ENCODE data around the gene TTLL4. TPM values are rescaled to one million over a fixed set of nuclear protein-coding genes. Genes with fewer than 3 reads are reported as not detected.
"Not testable (repeated sequence)": the region's sequence is repeated elsewhere in the genome, so short reads cannot be mapped to it uniquely, and the experiment has no call there.

Gene TTLL4
- polyA plus RNA-seq, 2 donors: 11.5 to 20.0 TPM

DNA sequence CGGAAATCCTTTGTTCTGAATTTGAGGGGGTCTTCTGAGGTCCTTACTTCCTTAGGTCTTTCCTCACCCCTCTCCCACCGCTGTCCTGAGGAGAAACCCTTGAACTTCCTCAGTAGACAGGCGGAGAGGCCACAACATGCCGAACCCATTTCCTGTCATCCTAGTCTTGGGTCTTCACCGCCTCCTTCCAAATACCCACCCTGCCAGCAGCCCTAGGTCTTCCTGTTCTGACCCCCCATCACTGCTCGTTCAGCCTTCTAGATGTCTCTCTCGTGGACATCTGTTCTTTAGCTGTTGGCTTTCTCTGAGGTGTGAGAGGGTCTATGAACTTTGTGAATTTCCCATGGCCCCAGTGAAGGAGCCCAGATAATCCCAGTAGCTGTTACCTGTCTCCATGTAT lies 44.1 kb downstream of the TTLL4 start:
- Histone ChIP-seq H3K9me3 (ENCODE audit: control insufficient read depth in 2 of 2, insufficient read depth in 1 of 2, low read depth in 1 of 2, low read length in 1 of 2) (no peaks in the 10 kb centered on the region), H3K36me3 (ENCODE audit: control insufficient read depth in 2 of 2, insufficient read depth in 2 of 2, low read length in 1 of 2) (peaks cover 26 to 40% of the 10 kb centered on the region in 2 donors), H3K4me3 (ENCODE audit: low read depth in 1 of 2, low read length in 2 of 2) (no peak overlapping the region), H3K27me3 (ENCODE audit: control insufficient read depth in 1 of 2, insufficient read depth in 2 of 2, low read length in 2 of 2) (no peaks in the 10 kb centered on the region), H3K4me1 (ENCODE audit: control insufficient read depth in 2 of 2, insufficient read depth in 2 of 2, low read length in 1 of 2) (no peaks in the 10 kb centered on the region), H3K27ac (ENCODE audit: low read depth in 2 of 2, low read length in 1 of 2) (no peak overlapping the region)
- 93 to 94% methylated on average over 7 of the region's 7 CpGs for WGBS, 2 donors

DNA sequence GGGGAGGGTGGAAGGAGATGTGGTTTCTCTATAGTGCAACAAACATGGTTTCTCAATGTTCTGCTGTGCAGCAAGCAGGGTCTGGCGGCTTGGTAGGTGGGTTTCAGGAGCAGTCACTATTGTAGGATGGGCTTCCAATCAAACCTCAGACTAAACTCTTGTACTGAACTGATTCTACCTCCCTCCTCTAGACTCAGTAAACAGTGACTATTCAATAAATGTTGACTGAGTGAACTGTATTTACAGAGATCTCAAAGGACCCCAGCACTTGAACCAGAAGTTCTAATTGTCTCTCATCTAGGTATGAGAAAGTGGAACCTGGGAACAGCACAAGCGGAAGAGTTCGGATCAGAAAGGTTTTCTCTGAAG lies 44.5 kb downstream of the TTLL4 start:
- Histone ChIP-seq H3K4me1 (ENCODE audit: control insufficient read depth in 2 of 2, insufficient read depth in 2 of 2, low read length in 1 of 2) (no peaks in the 10 kb centered on the region), H3K36me3 (ENCODE audit: control insufficient read depth in 2 of 2, insufficient read depth in 2 of 2, low read length in 1 of 2) (peaks cover 26 to 36% of the 10 kb centered on the region in 2 donors)
- 98 to 99% methylated on average over 3 of the region's 3 CpGs for WGBS, 2 donors

DNA sequence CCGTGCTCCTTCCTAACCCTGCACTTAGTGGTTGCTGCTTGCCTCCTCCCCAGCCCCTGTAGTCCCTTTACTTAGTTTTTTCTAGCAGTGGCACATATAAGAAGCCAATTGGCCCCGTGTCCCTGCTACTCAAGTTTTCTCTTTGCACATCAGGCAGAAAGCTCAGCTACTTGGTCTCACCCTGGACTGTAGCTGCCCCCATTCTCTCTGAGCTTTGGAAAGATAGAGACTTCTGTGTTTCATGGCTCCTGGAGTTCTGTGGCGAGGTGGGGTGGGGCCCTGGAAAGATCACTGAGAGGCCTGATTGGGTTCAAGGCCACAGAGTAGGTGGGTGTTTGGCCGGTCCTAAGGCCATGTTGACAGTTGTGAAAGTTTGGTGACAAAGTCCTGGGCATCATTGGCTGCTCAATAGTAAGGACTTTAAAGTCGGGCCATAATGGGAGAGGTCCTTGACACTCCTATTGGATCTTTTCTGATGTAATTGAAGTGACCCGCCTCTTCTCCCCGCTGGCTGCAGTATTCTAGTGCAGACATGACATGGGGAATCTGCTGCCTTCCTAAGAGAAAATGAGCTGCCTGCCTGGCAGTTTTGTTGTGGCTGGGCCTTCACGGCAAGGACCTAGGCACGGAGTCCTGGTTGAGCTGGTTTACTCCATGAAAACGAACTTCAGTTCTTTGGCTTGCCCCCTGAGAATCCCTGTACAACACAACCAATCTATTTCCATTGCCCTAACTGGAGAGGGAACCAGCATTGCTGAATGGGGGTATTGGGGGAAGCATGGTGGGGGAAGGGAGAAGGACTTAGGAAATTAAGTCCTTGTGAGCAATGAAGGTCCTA lies 45.2 kb downstream of the TTLL4 start:
- no peaks in the 10 kb centered on the region for H3K9me3 ChIP-seq (ENCODE audit: control insufficient read depth in 2 of 2, insufficient read depth in 1 of 2, low read depth in 1 of 2, low read length in 1 of 2)
- no peaks in the 10 kb centered on the region for H3K4me1 ChIP-seq (ENCODE audit: control insufficient read depth in 2 of 2, insufficient read depth in 2 of 2, low read length in 1 of 2)
- H3K36me3 ChIP-seq (ENCODE audit: control insufficient read depth in 2 of 2, insufficient read depth in 2 of 2, low read length in 1 of 2): peaks cover 26 to 31% of the 10 kb centered on the region in 2 donors
- 93 to 94% methylated on average over 10 of the region's 10 CpGs for WGBS, 2 donors
- no peak overlapping the region for H3K27ac ChIP-seq (ENCODE audit: low read depth in 2 of 2, low read length in 1 of 2)
- no peaks in the 10 kb centered on the region for H3K27me3 ChIP-seq (ENCODE audit: control insufficient read depth in 1 of 2, insufficient read depth in 2 of 2, low read length in 2 of 2)
- no peak overlapping the region for H3K4me3 ChIP-seq (ENCODE audit: low read depth in 1 of 2, low read length in 2 of 2)

More for the DNA sequence above, 44.5 kb downstream of the TTLL4 start:
- no peak overlapping the region for H3K4me3 ChIP-seq (ENCODE audit: low read depth in 1 of 2, low read length in 2 of 2)
- no peaks in the 10 kb centered on the region for H3K27me3 ChIP-seq (ENCODE audit: control insufficient read depth in 1 of 2, insufficient read depth in 2 of 2, low read length in 2 of 2)
- H3K27ac ChIP-seq (ENCODE audit: low read depth in 2 of 2, low read length in 1 of 2): no peak overlapping the region
- H3K9me3 ChIP-seq (ENCODE audit: control insufficient read depth in 2 of 2, insufficient read depth in 1 of 2, low read depth in 1 of 2, low read length in 1 of 2): no peaks in the 10 kb centered on the region

DNA sequence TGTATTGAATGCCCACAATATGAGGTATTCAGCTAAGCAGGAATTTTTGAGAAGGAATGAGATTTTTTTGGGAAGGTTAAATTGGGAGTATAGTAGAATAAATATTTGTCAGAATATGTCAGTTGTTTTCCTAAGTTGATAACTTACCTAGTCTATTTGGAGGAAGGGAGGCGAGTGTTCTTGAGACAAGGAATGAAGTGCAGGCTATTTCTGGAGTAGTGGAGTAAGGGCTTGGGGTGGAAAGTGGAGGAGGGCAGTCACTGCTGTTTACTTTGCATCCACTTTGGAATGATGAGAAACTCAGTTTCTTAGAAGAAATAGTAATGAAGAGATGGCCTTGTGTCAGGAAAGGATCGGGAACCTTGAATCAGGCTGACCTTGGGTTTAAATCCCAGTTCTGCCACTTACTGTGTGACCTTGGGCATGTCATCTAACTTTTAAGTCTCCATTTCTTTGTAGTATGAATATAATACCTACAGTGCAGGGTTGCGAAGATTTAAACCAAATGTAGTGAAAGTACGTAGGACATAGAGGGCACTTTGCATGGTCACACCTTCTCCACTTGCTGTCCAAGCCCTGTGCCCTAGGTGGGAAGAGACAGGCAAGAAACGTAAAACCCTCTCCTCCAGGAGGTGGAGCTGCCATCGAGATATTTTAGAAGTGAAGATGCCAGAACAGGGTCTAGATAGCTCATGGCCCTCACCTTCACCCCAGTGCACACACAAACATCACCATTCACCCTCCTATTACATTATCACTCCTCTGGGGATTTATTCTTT lies 46.2 kb downstream of the TTLL4 start:
- 85 to 86% methylated on average over 6 of the region's 6 CpGs for whole genome bisulfite sequencing, 2 donors
- H3K36me3 ChIP-seq (ENCODE audit: control insufficient read depth in 2 of 2, insufficient read depth in 2 of 2, low read length in 1 of 2): peaks cover 20 to 31% of the 10 kb centered on the region in 2 donors

DNA sequence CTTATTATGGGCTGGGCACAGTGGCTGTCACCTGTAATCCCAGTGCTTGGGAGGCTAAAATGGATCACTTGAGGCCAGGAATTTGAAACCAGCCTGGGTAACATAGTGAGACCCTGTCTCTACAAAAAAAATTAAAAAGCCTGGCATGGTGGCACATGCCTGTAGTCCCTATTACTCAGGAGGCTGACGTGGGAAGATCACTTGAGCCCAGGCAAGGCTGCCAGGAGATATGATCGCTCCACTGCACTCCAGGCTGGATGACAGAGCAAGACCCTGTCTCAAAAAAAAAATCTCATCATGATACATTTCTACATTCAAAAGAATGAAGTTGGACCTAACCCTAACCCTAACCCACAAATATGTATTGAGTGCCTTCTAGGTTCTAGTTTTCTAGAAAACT lies 51.2 kb downstream of the TTLL4 start:
- Histone ChIP-seq H3K27ac (ENCODE audit: low read depth in 2 of 2, low read length in 1 of 2) (no peak overlapping the region), H3K9me3 (ENCODE audit: control insufficient read depth in 2 of 2, insufficient read depth in 1 of 2, low read depth in 1 of 2, low read length in 1 of 2) (no peaks in the 10 kb centered on the region), H3K36me3 (ENCODE audit: control insufficient read depth in 2 of 2, insufficient read depth in 2 of 2, low read length in 1 of 2) (no peaks in the 10 kb centered on the region), H3K27me3 (ENCODE audit: control insufficient read depth in 1 of 2, insufficient read depth in 2 of 2, low read length in 2 of 2) (no peaks in the 10 kb centered on the region), H3K4me1 (ENCODE audit: control insufficient read depth in 2 of 2, insufficient read depth in 2 of 2, low read length in 1 of 2) (no peaks in the 10 kb centered on the region), H3K4me3 (ENCODE audit: low read depth in 1 of 2, low read length in 2 of 2) (no peak overlapping the region)
- WGBS, 2 donors: 58 to 61% methylated on average over 2 of the region's 2 CpGs

More for the DNA sequence above, 46.2 kb downstream of the TTLL4 start:
- no peak overlapping the region for H3K27ac ChIP-seq (ENCODE audit: low read depth in 2 of 2, low read length in 1 of 2)
- no peaks in the 10 kb centered on the region for H3K27me3 ChIP-seq (ENCODE audit: control insufficient read depth in 1 of 2, insufficient read depth in 2 of 2, low read length in 2 of 2)
- no peak overlapping the region for H3K4me3 ChIP-seq (ENCODE audit: low read depth in 1 of 2, low read length in 2 of 2)
- no peaks in the 10 kb centered on the region for H3K9me3 ChIP-seq (ENCODE audit: control insufficient read depth in 2 of 2, insufficient read depth in 1 of 2, low read depth in 1 of 2, low read length in 1 of 2)
- no peaks in the 10 kb centered on the region for H3K4me1 ChIP-seq (ENCODE audit: control insufficient read depth in 2 of 2, insufficient read depth in 2 of 2, low read length in 1 of 2)

DNA sequence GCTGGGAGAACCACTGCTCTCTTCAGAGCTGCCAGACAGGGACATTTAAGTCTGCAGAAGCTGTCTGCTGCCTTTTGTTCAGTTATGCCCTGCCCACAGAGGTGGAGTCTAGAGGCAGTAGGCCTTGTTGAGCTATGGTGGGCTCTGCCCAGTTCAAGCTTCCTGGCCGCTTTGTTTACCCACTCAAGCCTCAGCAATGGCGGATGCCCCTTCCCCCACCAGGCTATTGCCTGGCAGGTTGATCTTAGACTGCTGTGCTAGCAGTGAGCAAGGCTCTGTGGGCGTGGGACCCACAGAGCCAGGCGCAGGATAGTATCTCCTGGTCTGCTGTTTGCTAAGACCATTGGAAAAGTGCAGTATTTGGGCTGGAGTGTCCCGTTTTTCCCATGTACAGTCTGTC lies 62.1 kb downstream of the TTLL4 start:
- not testable (repeated sequence) for H3K4me3 ChIP-seq (ENCODE audit: low read depth in 1 of 2, low read length in 2 of 2); H3K36me3 ChIP-seq (ENCODE audit: control insufficient read depth in 2 of 2, insufficient read depth in 2 of 2, low read length in 1 of 2); H3K27ac ChIP-seq (ENCODE audit: low read depth in 2 of 2, low read length in 1 of 2); H3K27me3 ChIP-seq (ENCODE audit: control insufficient read depth in 1 of 2, insufficient read depth in 2 of 2, low read length in 2 of 2); H3K9me3 ChIP-seq (ENCODE audit: control insufficient read depth in 2 of 2, insufficient read depth in 1 of 2, low read depth in 1 of 2, low read length in 1 of 2); H3K4me1 ChIP-seq (ENCODE audit: control insufficient read depth in 2 of 2, insufficient read depth in 2 of 2, low read length in 1 of 2)
- WGBS, 2 donors: 87 to 91% methylated on average over 5 of the region's 5 CpGs

DNA sequence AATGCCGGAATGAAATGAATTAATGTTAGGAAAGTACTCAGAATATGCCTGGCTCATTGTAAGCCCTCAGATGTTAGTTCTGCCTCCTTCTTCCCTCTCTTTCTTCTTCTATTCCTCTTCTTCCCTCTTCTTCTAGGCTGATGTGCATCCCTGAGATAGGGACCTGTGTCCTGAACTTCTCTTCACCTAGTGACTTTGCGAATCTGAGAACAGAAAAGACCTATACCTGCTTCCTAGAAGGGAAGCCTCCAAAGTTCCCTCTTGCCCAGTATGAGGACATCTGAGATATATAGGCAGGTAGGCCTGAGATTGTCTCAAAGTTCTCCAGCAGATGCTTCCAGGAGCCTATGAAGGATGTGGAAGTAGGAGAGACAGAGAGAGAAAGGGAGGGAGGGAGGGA lies 63.2 kb downstream of the TTLL4 start:
- Histone ChIP-seq H3K36me3 (ENCODE audit: control insufficient read depth in 2 of 2, insufficient read depth in 2 of 2, low read length in 1 of 2) (peaks cover 0 to 2% of the 10 kb centered on the region in 2 donors), H3K9me3 (ENCODE audit: control insufficient read depth in 2 of 2, insufficient read depth in 1 of 2, low read depth in 1 of 2, low read length in 1 of 2) (peaks cover 2 to 5% of the 10 kb centered on the region in 2 donors), H3K27ac (ENCODE audit: low read depth in 2 of 2, low read length in 1 of 2) (no peak overlapping the region), H3K4me3 (ENCODE audit: low read depth in 1 of 2, low read length in 2 of 2) (no peak overlapping the region), H3K27me3 (ENCODE audit: control insufficient read depth in 1 of 2, insufficient read depth in 2 of 2, low read length in 2 of 2) (no peaks in the 10 kb centered on the region), H3K4me1 (ENCODE audit: control insufficient read depth in 2 of 2, insufficient read depth in 2 of 2, low read length in 1 of 2) (no peaks in the 10 kb centered on the region)
- WGBS, 2 donors: 93 to 97% methylated on average over 2 of the region's 2 CpGs

DNA sequence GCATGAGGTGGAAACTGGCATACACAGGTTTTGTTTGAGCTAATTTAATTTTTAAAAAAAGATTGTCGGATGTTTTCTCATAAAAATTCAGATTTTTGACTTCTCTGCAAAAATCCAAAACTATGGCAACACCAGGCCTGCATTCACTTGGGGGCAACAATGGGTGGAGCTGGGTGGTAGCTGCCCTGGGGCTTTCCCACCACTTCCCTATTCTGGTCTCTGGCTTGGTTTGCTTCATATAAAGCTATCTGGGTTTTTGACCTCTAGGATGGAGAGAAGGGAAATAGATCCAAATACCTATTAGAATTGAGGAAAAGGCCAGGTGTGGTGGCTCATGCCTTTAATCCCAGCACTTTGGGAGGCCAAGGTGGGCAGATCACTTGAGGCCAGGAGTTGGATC lies 65.9 kb downstream of the TTLL4 start:
- H3K27me3 ChIP-seq (ENCODE audit: control insufficient read depth in 1 of 2, insufficient read depth in 2 of 2, low read length in 2 of 2): no peaks in the 10 kb centered on the region
- H3K4me1 ChIP-seq (ENCODE audit: control insufficient read depth in 2 of 2, insufficient read depth in 2 of 2, low read length in 1 of 2): no peaks in the 10 kb centered on the region
- 99 to 100% methylated on average over 1 of the region's 1 CpG for WGBS, 2 donors
- no peak overlapping the region for H3K4me3 ChIP-seq (ENCODE audit: low read depth in 1 of 2, low read length in 2 of 2)
- peaks cover 2 to 5% of the 10 kb centered on the region in 2 donors for H3K9me3 ChIP-seq (ENCODE audit: control insufficient read depth in 2 of 2, insufficient read depth in 1 of 2, low read depth in 1 of 2, low read length in 1 of 2)
- H3K36me3 ChIP-seq (ENCODE audit: control insufficient read depth in 2 of 2, insufficient read depth in 2 of 2, low read length in 1 of 2): peaks cover 0 to 2% of the 10 kb centered on the region in 2 donors
- no peak overlapping the region for H3K27ac ChIP-seq (ENCODE audit: low read depth in 2 of 2, low read length in 1 of 2)

DNA sequence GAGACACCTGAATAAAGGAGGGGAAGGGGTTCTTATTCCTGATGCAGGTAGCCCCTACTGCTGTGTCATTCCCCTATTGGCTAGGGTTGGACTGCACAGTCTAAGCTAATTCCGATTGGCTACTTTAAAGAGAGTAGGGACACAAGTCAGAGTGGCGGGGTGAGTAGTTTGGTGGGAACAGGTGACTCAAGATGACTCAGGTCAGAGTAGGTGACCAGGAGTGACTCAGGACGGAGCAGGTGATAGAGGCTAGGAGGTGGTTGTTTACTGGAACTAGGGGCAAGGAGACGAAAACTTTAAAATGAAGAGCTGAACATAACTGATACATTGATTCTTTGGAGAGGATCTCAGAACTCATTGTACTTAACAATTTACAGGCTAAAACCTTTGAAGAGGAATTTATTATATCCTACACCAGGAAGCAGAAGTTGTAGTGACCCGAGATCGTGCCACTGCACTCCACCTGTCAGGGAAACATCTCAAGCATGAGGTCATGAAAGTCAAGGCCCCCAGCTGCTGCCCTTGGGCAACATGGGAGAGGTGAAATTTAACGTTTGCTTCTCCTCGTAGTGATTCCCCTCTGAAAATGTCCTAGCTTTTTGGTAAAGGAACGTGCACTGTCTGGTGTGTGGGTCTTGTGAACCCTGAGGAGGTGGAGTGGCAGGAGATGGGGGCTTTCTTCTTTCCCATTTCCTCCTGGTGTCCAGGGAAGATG lies 66.8 kb downstream of the TTLL4 start:
- no peak overlapping the region for H3K4me3 ChIP-seq (ENCODE audit: low read depth in 1 of 2, low read length in 2 of 2)
- H3K36me3 ChIP-seq (ENCODE audit: control insufficient read depth in 2 of 2, insufficient read depth in 2 of 2, low read length in 1 of 2): peaks cover 0 to 2% of the 10 kb centered on the region in 2 donors
- no peak overlapping the region for H3K27ac ChIP-seq (ENCODE audit: low read depth in 2 of 2, low read length in 1 of 2)
- H3K4me1 ChIP-seq (ENCODE audit: control insufficient read depth in 2 of 2, insufficient read depth in 2 of 2, low read length in 1 of 2): no peaks in the 10 kb centered on the region
- H3K27me3 ChIP-seq (ENCODE audit: control insufficient read depth in 1 of 2, insufficient read depth in 2 of 2, low read length in 2 of 2): no peaks in the 10 kb centered on the region
- WGBS, 2 donors: 95 to 96% methylated on average over 9 of the region's 9 CpGs
- peaks cover 2 to 5% of the 10 kb centered on the region in 2 donors for H3K9me3 ChIP-seq (ENCODE audit: control insufficient read depth in 2 of 2, insufficient read depth in 1 of 2, low read depth in 1 of 2, low read length in 1 of 2)
